ENCODE measurements around the gene LILRA5. TPM values are rescaled to one million over a fixed set of nuclear protein-coding genes. Genes with fewer than 3 reads are reported as not detected.
"Not testable (repeated sequence)": the region's sequence is repeated elsewhere in the genome, so short reads cannot be mapped to it uniquely, and the experiment has no call there.

Gene LILRA5
- total RNA-seq, 1 donor from 2014 or later, result not detected

DNA sequence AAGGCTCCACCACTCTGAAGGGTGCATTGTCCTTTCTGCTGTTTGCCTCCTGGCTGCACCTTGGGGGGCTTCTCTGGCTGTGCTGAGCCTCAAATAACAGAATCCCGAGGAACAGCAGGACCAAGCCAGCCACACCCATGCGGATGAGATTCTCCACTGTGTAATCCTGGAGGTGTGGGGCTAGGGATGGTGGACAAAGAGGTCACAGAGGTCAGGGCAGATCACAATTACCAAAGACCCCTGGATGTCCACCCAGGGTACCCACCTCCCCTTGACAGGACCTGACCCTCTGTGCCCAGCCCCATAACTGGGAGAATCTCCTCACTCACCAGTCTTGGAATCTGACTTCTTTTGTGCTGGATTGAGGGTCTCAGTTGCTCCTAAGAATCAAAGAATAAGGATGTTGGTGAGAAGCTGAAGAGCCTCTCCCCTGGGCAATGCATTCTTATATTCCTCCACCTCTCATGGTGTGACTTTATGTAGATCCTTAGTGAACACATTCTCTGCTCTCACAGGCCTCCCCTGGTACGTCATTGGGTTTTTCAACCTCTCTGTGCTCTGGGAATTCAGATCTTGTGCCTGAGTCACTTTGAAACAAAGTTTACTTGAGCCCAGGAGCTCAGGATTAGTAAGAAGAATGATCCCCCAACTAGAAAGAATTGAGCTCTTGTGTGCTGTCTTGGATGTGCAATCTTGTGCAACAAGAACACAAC lies 20.8 kb upstream of the LILRA5 start:
- DNase-seq (ENCODE audit: low read depth in 2 of 2), result no peak

DNA sequence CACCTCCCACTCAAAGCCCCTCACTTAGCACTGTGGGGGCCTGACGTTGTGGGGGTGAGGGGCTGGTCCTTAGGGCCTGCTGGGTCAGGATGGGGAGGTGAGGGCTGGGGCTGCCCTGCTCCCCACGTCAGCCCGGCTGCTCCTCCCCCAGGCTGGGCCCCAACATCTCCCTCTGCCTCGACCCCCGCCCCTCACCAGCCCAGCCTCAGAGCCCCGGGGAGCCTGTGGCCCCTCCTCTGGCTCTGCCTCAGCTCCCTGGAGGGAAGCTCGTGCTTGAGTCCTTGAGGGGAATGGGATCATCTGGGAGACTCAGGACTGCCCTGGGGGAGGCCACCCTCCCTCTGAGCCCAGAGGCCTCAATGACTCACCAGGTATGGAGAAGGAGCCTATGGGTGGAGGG lies 19.2 kb upstream of the LILRA5 start:
- DNase-seq (ENCODE audit: low read depth in 2 of 2), result no peak

DNA sequence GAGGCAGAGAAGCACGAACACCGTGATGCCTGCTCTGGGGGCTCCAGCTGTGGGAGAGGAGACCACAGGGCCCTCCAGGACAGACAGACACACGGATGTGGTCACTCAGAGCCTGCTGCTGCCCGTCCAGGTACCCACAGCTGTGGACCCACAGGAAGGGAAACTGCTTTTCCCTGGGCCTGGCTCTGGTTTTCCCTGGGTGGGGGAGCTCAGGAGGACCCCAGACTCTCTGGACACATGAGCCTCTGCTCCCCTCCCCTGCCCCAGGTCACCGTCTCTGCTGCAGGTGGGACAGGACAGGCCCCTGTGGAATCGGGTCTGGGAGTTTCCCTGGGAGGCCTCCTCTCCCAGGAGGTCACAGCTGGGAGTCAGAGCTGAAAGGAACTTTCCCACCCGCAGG lies 18.7 kb upstream of the LILRA5 start:
- DNase-seq (ENCODE audit: low read depth in 2 of 2), result no peak

DNA sequence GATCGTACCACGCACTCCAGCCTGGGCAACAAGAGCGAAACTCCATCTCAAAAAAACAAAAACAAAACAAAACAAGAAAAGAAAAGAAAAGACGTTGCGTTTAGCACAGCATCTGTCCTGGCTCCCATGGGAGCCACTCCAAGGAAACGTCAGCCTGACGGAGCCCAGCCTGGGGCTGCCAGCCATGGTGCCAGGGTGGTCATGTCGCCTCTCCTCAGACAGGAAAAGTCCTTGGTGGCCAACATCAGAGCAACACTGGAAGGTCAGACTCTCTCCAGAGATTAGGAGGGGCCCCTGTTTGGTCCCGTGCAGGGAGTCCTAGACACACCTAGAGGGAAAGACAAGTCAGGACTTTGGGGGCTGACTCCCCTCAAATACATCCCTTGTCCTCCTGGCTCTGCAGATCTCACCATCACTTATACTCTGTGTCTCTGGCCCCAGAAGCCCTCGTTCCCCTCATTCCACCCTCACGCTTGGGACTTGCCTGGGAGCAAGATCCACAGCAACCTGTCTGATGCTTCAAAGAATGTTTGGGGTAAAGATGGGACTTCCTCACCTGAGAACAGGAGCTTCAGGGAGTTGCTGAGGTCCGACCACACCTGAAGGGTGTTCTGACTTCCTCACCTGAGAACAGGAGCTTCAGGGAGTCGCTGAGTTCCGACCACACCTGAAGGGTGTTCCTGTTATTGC lies 16.7 kb upstream of the LILRA5 start:
- DNase-seq (ENCODE audit: low read depth in 2 of 2), result no peak

DNA sequence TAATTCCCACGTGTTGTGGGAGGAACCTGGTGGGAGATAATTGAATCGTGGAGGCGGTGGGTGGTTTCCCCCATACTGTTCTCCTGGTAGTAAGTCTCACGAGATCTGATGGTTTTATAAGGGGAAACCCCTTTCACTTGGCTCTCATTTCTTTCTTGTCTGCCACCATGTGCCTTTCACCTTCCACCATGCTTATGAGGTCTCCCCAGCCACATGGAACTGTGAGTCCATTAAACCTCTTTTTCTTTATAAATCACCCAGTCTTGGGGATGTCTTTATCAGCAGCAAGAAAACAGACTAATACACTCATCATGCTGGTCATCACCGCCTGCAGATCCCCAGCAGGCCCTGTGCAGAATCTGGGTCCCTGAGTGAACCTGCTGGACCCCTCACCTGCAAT lies 15.8 kb upstream of the LILRA5 start:
- DNase-seq (ENCODE audit: low read depth in 2 of 2), result not testable (repeated sequence)

DNA sequence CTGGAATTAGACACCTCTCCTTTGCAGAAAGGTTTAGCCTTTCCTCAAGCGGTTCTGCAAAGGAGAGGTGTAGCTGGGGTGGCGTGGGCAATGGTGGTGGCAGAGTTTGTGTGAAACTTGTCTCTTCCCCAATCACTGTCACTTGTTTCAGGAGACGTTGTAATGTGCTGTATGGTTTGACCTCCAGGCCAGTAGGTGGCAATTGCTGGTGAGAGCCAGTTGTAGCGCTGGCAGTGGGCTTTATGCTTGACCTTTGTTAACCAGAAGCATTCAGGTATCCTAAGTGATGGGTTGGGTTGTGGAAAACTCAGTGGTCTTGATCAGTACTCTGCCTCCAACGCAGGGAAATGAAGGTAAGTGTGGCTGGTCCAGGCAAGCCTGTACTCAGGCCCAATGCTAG lies 12.7 kb upstream of the LILRA5 start:
- no peak for DNase-seq (ENCODE audit: low read depth in 2 of 2)

DNA sequence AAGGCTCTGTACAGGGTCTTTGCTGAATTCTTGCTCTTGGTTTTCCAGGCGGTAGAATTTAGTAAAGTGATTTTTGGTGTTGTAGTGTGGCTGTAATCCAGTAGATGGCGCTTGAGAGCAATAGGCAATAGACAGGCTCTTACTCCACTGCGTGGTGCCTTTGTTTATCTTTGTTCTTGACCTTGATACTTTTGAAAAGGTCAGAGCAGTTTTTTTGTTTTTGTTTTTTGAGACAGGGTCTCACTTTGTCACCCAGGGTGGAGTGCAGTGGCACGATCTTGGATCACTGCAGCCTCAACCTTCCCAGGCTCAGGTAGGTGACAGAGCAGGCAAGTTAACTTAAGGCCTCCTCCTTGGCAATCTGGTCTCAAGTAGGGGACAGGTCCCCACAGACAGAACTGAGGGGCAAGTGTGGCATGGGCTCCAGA lies 12.2 kb upstream of the LILRA5 start:
- DNase-seq (ENCODE audit: low read depth in 2 of 2), result peak; percentile 17 to 50

DNA sequence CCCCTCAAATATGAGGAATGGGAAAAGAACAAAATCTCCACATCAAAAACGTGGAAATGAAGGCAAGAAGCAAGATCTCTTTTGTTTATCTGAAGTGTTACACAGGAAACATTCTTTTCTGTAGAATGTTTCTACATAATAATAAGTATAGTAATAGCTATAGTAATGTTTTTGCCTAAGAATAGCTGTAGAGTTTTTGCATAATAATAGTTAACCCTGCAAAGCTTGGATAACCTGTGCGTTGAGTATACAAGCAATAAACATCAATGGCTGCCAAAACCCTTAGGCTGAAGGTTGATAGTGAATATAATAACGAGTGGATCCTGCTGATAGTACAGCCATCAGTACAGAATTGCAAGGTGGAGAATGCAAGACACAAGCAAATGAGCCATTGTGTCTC lies 11.1 kb upstream of the LILRA5 start:
- DNase-seq (ENCODE audit: low read depth in 2 of 2), result no peak

DNA sequence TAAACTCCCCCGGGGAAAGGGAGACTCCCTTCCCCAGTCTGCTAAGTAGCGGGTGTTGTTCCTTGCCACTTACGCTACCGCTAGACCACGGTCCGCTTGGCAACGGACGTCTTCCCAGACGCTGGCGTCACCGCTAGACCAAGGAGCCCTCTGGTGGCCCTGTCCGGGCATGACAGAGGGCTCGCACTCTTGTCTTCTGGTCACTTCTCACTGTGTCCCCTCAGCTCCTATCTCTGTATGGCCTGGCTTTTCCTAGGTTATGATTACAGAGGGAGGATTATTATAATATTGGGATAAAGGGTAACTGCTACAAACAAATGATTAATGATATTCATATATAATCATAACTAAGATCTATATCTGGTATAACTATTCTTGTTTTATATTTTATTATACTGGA lies 10.0 kb upstream of the LILRA5 start:
- DNase-seq (ENCODE audit: low read depth in 2 of 2), result not testable (repeated sequence)

DNA sequence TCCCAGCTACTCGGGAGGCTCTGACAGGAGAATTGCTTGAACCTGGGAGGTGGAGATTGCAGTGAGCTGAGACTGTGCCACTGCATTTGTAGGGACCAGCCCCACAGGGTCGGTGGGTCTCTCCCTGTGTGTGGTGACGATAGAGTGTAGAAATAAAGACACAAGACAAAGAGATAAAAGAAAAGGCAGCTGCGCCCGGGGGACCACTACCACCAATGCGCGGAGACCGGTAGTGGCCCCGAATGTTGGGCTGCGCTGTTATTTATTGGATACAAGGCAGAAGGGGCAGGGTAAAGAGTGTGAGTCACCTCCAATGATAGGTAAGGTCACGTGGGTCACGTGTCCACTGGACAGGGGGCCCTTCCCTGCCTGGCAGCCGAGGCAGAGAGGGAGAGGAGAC lies 9.3 kb upstream of the LILRA5 start:
- DNase-seq (ENCODE audit: low read depth in 2 of 2), result not testable (repeated sequence)

DNA sequence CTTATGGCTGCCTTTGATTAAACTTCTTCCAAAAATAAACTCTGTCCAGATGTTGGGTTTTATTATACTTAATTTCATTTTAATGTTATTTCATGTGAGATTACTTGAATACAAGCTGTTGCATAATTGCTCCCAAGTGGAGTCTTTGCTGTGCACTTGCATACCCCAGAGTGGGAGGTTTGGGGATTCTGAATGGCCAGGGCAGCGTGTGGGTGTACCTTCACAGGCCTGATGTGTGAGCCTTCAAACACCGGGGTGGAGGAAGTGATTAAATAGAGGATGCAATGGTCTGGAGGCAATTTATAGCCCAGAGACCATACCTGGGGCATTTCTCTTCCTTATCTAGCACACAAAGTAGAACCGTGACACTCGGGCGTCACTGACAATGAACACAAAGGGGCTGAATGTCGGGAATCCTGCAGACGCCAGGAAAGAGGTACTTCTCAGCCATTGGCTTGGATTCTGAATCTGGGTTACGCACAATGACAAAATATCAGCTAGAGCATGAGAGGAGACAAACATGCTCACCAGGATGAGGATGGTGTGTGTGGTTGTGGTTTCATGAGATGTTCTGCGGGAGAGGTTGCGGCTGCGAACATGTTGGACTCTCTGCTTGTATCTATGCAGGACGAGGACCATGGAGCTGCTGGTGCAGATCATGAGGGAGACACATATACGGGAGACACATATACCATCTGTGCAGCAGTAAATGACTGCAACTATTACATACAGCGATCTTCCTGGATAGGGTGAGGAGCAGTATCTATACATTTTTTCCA lies 7.1 kb upstream of the LILRA5 start:
- DNase-seq (ENCODE audit: low read depth in 2 of 2), result no peak

DNA sequence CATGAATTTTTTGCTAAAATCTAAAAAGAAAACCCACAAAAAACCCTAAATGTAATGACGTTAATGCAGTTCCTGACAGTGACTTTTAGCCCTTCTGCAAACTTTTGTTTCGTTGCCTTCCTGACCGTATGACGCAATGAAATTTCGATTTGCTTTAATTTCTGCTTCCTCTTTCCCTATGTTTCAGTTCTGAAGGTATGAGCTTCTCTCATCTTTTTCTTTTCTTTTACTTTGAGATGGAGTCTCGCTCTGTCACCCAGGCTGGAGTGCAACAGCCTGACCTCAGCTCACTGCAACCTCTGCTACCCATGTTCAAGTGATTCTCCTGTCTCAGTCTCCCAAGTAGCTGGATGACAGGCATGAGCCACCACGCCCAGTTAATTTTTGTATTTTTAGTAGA lies 6.1 kb upstream of the LILRA5 start:
- DNase-seq (ENCODE audit: low read depth in 2 of 2), result no peak

DNA sequence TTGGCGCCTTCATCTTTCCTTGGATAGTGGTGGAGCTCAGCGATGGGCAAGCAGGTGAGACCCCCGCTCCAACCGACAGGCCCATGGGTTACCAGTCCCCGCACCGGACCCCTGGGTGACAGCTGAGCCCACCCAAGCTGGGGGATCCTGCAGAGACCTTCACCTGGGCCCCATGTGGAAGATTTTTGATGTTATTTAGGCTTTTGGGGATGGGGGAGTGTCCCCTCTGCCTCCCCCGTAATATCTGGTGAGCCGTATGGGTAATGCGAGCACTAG lies 4.9 kb upstream of the LILRA5 start:
- no peak for DNase-seq (ENCODE audit: low read depth in 2 of 2)

DNA sequence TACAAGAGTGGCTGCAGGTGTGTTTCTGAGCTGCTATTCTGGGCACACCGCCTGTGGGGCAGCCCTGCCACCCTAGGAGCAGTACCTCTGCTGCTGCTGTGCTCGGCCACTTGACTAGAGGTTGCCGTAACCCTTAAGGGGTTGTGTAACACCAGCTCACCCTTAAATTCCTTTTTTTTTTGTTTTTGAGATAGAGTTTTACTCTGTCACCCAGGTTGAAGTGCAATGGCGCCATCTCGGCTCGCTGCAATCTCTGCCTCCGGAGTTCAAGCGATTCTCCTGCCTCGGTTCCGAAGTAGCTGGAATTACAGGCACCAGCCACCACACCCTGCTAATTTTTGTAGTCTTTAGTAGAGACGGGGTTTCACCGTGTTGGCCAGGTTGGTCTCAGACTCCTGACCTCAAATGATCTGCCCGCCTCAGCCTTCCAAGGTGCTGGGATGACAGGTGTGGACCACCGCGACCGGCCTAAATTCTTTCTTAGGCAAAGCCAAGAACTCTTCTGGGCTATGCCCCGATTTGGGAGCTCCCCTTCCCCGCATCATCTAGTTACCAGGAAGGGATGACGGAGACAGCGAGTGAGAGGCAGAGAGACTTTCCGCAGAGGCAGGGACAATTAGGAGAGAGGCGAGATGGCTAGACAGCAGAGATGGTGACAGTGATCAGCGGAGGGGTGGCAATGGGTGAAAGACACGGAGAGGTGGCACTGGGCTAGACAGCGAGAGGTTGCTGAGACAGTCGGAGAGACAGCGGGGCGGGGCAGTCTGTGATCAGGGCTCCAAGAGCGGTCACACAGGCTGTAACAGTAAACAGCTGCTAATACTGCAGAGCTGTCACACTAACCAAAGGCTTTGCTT lies 4.4 kb upstream of the LILRA5 start:
- no peak for DNase-seq (ENCODE audit: low read depth in 2 of 2)

DNA sequence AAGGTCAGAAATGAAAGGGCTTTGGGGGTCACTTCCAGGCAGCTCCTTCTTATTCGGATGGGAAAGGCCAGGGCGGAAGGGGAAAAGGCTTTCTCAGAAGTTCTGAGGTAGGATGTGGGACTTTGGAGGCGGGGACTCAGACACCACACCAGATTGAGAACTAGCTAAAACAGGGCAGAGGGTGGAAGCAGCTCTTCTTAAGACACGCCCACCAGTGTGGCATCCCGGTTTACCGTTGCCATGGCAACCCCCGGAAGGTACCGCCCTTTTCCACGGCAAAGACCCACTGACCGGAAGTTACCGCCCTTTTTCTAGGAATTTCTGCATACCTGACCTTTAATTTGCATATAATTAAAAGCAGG lies 3.8 kb upstream of the LILRA5 start:
- no peak for DNase-seq (ENCODE audit: low read depth in 2 of 2)

DNA sequence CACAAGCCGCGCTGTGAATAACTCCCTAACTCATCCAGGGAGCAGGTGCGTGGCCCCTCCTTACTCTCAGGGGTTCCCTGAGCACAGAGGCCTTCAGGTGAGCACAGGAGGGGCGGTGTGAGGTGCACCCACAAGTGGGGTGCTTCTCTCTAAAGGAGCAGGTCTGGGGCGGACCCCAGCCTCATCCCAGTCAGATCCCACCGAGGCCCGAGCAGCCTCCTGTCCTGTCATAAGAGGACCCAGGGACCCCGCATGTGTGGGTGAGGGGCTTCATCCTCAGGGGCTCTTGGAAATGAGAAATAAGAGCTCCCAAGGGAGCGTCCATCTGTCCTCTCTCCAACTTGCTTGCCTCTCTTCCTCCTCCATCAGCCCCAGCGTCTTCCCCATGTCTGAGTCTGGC lies 3.0 kb upstream of the LILRA5 start:
- DNase-seq (ENCODE audit: low read depth in 2 of 2), result no peak

DNA sequence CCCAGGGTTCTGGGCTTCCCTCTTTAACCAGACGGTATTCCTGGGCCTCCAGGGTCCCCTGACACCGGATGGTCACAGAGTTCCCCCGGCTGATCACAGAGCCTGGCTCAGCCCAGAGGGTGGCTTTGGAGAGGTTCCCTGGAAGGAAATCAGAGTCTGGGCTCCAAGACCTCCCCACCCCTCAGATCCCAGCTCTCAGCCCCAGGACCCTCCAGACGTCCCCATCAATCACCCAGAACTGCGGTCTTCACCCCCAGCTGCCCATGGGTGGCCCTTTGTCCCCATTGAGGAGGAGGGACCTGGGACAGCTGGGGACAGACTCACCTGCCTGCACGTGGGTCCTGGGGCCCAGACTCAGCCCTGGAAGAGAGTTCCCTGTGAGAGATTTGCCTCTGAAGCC lies 955 bp downstream of the LILRA5 start:
- DNase-seq (ENCODE audit: low read depth in 2 of 2), result no peak

DNA sequence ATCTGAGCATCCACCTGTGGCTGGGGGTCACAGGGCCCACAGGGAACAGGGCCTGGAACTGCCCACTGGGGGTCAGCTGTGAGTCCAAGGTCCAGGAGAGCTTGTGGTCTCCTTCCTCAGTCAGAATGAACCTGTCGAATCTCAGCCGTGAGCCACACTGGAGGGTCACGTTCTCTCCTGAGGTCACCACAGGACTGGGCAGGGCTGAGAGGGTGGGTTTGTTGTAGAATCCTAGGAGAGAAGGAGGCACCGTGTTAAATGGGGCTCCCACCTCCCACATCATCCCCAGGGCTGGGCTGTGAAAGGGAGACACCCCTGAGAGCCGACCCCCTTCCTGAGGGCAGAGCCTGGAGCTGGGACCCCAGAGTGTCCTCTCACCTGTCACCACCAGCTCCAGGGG lies 1.5 kb downstream of the LILRA5 start:
- no peak for DNase-seq (ENCODE audit: low read depth in 2 of 2)

DNA sequence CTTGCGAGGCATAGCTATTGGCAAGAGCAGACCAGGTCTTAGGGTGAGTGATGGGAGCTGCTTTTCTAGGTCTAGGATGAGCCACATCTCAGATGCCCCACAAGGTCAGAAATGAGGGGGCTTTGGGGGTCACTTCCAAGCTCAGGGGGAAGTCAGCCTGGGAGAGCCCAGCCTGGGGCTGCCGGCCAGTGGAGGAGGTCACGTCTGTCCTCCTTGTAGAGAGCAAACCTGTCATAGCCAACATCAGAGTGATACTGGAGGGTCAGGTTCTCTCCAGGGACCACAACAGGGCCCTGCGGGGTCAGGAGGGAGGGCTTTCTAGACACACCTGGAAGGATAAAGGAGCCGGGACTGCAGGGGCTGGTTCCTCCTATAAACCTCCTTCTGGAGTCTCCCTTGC lies 2.4 kb downstream of the LILRA5 start:
- no peak for DNase-seq (ENCODE audit: low read depth in 2 of 2)

DNA sequence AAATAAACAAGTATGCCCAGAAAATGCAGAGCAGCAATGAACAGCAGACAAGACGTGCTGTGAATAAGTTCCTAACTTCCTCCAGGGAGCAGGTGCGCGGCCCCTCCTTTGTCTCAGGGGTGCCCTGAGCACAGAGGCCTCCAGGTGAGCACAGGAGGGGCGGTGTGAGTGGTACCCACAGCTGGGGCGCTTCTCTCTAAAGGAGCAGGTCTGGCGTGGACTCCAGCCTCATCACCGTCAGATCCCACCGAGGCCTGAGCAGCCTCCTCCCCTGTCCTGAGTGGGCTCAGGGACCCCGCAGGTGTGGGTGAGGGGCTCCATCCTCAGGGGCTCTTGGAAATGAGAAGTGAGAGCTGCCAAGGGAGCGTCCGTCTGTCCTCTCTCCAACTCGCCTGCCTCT lies 3.2 kb downstream of the LILRA5 start:
- no peak for DNase-seq (ENCODE audit: low read depth in 2 of 2)

DNA sequence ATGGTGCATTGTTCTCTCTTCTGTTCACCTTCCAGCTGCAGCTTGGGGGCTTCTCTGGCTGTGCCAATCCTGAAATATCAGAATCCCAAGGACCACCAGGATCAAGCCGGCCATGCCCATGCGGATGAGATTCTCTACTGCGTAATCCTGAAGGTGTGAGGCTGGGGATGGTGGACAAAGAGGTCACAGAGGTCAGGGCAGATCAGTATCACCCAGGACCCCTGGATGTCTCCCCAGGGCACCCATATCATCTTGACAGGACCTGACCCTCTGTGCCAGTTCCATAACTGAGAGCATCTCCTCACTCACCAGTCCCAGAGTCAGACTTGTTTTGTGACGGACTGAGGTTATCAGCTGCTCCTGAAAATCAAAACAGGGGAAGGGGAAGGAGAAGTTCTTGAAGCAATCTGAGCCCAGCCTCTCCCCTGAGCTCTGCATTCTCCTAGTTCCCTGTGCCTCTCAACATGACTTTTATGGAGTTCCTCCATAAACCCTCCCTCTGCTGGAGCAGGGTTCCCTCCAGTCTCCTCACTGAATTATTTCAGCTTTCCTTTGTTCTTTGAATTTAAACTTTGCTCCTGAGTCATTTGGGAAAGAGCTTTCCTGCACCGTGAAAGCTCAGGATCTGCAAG lies 5.5 kb downstream of the LILRA5 start:
- DNase-seq (ENCODE audit: low read depth in 2 of 2), result no peak

DNA sequence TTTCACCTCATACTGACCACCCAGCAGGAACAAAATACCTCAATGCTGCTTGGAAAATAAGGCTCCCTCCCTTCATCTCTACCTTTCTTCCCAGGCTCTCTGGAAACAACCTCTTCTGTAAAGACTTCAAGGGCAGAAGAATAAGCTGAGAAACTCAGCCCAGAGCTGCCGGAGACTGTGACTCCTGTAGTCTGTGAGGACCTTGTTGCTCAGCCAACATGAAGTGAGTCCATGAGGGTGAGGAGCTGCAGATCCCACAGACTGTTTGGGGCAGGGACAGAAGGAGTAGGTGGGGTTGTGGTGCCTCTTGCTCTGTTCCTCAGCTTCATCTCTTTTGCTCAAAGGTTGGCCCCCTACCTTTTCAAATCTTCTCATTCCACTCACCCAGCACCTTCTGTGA lies 7.8 kb downstream of the LILRA5 start:
- DNase-seq (ENCODE audit: low read depth in 2 of 2), result no peak
